LoVo (cell line): Measurements from ENCODE around the gene SZRD1.

Source experiments
- DNase-seq: peaks from one replicate; pipeline ENCODE4 v3.0.0-alpha.2; 2016; ENCODE audit warnings: low spot score

SZRD1 gene

GRCh38 chr1:16440131-16440469 lies 73.1 kb downstream of the SZRD1 start:
- no peak for DNase-seq

GRCh38 chr1:16440470-16441281 lies 73.6 kb downstream of the SZRD1 start, which contains the start of gene NECAP2:
NECAP2 (plus strand) TSS chr1:16440724; CDS start chr1:16440762, 38 bp downstream.
- peak; percentile 94 for DNase-seq

- no peak for DNase-seq
Observed at GRCh38 chr1:16441282-16441665, 74.2 kb downstream of the SZRD1 start.

DNA sequence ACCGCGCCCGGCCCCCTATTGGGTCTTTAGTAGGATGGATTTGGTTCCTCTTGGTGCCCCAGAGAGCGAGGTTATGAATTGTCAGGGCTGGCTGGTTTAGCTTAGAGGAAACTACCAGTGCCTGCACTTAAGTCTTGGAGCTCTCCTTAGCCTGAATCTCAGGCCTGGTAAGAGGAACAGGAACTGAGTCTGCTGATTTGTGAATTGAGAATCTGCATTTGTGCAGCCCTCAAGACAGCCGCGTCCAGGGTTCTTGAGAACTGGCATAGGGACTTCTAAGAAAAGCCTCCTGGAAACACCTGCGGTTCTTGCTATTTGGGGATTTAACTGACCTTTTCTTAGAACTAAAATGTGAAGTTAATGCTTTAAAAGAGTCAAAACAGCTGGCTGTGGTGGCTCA lies 75.2 kb downstream of the SZRD1 start:
- no peak for DNase-seq

DNA sequence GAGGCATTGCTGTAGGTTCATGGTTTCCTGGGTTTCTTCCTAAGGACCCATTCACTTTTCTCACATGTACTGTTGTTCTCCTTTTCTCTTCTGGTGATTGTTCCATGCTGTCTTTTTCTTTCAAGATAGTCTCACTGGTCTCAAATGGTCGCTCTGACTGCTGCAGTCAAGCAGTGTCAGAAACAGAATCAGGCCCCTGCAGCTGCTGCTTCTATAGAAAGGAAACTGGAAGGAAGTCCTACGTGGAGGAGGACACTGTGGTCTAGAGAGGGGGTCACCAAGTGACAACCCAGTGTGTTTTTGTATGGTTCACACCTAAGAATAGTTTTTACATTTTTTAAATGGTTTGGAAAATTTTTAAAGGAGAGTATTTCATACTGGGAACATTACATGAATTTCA lies 75.9 kb downstream of the SZRD1 start:
- DNase-seq, result no peak

GRCh38 chr1:16443975-16444770 lies 77.1 kb downstream of the SZRD1 start:
- DNase-seq, result no peak

DNA sequence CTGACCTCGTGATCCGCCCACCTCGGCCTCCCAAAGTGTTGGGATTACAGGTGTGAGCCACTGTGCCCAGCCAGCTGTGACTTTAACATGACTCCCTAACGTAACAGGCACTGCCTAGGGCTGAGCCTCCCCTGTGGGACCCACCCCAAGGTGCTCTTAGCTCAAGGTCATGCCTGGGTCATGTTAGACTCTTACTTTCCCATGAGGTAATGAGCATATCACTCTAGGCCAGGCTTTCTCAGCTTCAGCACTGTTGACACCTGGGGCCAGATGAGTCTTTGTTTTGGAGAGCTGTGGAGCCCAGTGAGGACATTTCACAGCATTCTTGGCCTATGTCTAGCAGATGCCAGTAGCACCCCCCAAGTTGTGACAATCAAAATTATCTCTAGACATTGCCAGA lies 78.0 kb downstream of the SZRD1 start:
- DNase-seq, result no peak

- DNase-seq, result no peak
Observed at GRCh38 chr1:16446116-16446515, 79.1 kb downstream of the SZRD1 start.

DNA sequence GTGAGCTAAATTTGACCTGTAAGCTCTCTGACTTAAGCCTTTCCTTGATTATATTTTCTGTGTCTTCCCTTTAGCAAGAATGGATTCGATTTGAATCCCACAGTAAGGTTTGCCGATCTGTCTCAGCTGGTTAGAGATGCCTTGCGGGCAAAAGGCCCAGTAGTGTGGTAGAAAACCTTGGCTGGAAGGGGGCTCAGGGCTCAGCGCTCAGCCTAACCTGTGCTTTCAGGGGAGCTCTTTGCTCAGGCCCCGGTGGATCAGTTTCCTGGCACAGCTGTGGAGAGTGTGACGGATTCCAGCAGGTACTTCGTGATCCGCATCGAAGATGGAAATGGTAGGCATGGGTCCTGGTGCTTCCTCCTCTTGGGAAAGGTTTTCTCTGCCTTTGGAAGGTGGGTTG lies 80.6 kb downstream of the SZRD1 start:
- no peak for DNase-seq
